Fibroblast of skin of left quadriceps (primary cell): ENCODE results near the gene SGTA.
"Not testable (repeated sequence)": the region's sequence is repeated elsewhere in the genome, so short reads cannot be mapped to it uniquely, and the experiment has no call there.

Source experiments
- DNase-seq, 2 experiments: peaks; one replicate each; pipeline ENCODE4 v3.0.0-alpha.2; 2013; ENCODE audit warnings: low read depth in 2 of 2

Gene SGTA

GRCh38 chr19:2793126-2793525 lies 10.1 kb upstream of the SGTA start:
- DNase-seq = no peak

- not testable (repeated sequence) for DNase-seq
Measured at GRCh38 chr19:2792666-2793065, 9.6 kb upstream of the SGTA start.

GRCh38 chr19:2791876-2792275 lies 8.8 kb upstream of the SGTA start:
- DNase-seq = no peak

GRCh38 chr19:2791440-2791839 lies 8.4 kb upstream of the SGTA start:
- DNase-seq = no peak

- no peak for DNase-seq
Measured at GRCh38 chr19:2790557-2791271, 7.6 kb upstream of the SGTA start.

- DNase-seq = no peak
Measured at GRCh38 chr19:2790194-2790556, 7.1 kb upstream of the SGTA start.

- no peak for DNase-seq
Measured at GRCh38 chr19:2788237-2788636, 5.2 kb upstream of the SGTA start.

GRCh38 chr19:2787115-2787514 lies 4.0 kb upstream of the SGTA start:
- DNase-seq = no peak

- peak; percentile 98 for DNase-seq
Measured at GRCh38 chr19:2785244-2785997, 2.3 kb upstream of the SGTA start, which contains the start of gene THOP1. TSS of gene THOP1 (plus strand) at chr19:2785503. CDS start at chr19:2785663, 160 bp downstream.

GRCh38 chr19:2783781-2784145 lies 690 bp upstream of the SGTA start:
- DNase-seq = no peak

GRCh38 chr19:2782329-2782935 lies 641 bp downstream of the SGTA start:
- no peak for DNase-seq

GRCh38 chr19:2780284-2780683 lies 2.8 kb downstream of the SGTA start:
- DNase-seq = no peak

GRCh38 chr19:2779121-2779740 lies 3.8 kb downstream of the SGTA start:
- no peak for DNase-seq

- DNase-seq = no peak
Measured at GRCh38 chr19:2777952-2778683, 5.0 kb downstream of the SGTA start.

- DNase-seq = no peak
Measured at GRCh38 chr19:2775556-2776430, 7.3 kb downstream of the SGTA start.

- DNase-seq = no peak
Measured at GRCh38 chr19:2774953-2775555, 8.0 kb downstream of the SGTA start.

GRCh38 chr19:2774083-2774679 lies 8.9 kb downstream of the SGTA start:
- no peak for DNase-seq

GRCh38 chr19:2771786-2772674 lies 11.0 kb downstream of the SGTA start:
- no peak for DNase-seq
